ENCODE results near the gene CCBE1. TPM values are rescaled to one million over a fixed set of nuclear protein-coding genes. Genes with fewer than 3 reads are reported as not detected.

Gene CCBE1
- total RNA-seq, 1 experiment from 2014 or later = 31.1 TPM

DNA sequence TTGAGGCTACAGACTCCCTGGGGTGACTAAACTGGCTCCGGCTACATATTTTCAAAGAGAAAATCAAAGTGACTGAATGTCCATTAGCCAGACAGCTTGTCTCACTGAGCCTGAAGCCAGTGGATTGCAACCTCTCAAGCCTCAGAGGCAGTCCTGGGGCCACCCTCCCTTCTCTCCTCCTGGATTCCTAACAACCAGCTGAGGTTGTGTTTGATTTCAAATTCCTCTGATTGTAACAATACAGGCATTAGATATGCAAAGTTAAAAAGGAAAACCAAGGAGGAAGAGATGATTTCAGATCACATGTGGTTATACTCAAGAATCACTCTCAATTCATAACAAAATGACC is 237.2 kb downstream of the CCBE1 start:
- DNase-seq (ENCODE audit: low read depth) = no peak

DNA sequence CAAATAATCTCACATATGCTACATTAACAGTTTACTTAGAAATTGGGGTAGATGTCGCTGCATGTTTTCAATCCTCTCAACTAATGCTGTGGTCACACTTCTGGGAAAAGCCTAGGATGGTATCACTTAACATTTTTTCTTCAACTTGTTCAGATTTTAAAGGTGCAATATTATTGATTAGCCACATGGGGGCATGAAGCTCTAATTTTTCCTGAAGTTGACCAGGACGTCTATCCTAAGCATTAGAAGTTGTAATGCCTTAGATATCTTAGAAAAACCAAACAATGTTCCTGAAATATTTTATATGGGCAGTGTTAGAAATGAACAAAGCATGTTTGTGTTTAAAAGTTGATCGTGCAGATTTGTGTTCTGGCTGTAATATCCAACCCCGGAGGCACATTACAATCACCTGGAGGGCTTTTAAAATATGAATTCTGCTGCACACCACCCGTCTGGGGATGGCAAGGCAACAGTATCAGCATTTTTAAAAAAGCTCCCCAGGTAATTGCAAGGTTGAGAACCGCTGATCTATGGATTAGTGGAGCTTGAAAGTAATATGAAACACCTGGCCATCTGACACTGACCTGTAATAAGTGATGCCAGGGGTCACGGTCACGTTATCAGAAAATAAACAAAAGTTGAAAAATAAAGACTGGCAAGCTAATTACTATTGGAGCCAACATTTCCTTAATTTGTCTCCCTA is 237.7 kb downstream of the CCBE1 start:
- peak; percentile 25 for DNase-seq (ENCODE audit: low read depth)

DNA sequence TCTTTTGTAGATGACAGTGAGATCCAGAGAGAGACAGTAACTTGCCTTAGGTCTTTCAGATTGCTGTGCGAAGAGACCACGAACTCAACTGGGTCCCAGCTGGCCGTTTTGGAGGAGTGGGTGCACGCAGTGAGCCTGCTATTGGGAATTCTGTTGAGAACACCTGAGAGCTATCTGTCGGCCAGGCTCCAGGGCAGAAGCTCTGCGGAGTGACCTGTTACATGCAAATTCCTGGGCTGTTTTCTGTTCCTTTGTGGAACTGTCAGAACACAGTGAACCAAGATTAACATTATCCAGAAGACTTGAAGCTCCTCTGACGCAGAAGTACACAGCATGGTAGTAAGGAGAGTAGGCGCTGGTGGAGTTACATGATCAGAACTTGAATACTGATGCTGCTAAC is 238.6 kb downstream of the CCBE1 start:
- DNase-seq (ENCODE audit: low read depth) = no peak

DNA sequence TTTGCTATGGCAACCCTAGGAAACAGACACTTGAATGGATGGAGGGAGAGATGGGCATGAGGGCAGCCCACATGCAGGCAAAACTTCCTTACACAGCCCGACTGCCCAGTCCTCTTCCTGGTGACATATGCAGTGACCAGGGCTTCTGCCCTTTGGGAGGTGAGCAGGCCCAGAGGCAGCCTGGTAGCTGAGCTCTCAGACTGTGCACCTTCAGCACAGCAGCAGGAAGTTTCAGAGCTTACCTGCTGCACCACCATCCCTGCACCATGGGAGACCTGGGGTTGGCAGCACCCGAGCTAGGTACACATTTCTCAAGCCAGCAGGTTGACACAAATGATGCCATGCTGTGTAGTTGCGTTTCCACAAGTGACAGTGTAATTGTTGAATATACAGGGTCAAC is 240.6 kb downstream of the CCBE1 start:
- no peak for DNase-seq (ENCODE audit: low read depth)

DNA sequence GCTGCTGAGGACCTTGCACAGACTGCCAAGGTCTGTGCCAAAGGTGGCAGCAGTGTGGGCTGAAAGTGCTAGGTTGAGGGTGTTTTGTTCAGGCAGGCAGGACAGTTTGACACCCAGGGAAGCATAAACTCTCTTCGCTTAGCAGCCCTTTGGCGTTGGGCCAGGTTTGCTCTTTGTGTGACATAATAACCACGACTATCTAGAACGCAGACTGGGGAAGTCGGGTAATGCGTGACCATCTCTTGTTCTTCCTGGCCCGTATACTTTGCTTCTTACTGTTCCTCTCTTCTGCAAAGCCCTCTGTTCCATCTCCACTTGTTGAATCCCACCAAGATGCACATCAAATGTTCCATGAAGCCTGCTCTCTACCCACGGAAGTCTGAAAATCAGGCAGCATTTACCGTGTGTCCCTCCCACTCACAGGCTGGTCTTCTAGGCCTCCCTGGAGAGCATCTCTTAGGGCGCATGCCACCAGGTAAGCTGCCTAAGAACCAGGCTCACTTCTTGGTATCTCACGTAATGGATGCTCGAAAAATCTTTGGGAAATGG is 241.4 kb downstream of the CCBE1 start:
- no peak for DNase-seq (ENCODE audit: low read depth)

DNA sequence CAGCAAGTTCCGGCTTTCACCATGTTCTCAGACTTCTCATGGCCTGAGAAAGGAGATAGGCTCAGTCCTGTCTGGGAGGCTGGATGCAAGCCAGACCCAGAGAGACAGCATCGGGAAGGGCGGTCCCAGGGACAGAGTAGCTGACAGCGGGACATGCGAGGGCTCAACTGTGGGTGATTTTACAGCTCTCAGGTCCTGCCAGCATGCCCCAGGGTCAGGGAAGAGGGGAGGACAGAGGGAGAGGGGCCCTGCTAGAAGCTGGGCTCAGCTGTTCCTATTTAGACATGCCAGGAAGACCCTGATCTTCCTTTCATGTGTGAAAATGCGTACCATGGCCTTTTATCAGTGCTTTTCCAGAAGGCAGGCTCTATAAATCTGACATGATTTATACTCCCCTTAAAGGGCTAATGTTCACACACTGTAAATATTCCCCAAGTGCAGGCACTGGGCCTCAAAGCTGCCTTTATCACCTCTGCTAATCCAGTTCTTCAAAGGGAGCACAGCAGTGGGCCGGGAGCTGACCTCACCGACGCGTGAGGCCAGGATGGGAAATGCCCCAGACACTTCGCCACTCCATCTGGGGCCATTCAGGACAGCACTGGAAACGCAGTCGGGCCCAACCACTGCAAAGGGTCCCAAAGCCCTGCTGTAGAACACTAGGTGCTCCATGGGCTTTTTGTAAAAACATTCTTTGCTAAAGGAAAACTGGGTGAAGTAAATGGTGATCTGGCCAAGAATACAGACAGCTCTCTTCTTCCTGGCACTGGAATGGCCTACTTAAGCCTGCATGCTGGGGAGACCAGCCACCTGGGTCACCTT is 242.1 kb downstream of the CCBE1 start:
- DNase-seq (ENCODE audit: low read depth) = no peak

DNA sequence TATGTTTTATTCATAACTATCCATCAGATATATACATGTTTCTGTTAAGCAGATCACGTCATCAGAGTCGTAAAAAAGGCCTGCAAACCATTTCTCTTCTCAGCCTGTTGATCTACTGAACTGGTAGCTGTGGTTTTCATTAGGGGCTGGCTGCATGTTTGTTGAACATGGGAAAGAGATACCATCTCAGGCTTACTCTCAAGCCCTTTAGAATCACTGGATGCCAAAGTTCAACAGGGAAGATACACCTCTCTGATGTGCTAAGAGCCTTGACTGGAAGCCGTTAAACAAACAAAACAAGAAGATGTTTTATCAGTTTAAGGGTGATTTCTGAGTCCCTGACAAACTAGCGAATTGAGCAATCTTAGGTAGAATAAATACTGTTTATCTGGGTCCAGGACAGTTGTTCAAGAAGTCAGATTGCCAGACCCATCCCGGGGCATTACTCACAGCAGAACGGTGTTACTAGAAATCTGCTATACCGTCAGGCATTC is 243.7 kb downstream of the CCBE1 start:
- no peak for DNase-seq (ENCODE audit: low read depth)

DNA sequence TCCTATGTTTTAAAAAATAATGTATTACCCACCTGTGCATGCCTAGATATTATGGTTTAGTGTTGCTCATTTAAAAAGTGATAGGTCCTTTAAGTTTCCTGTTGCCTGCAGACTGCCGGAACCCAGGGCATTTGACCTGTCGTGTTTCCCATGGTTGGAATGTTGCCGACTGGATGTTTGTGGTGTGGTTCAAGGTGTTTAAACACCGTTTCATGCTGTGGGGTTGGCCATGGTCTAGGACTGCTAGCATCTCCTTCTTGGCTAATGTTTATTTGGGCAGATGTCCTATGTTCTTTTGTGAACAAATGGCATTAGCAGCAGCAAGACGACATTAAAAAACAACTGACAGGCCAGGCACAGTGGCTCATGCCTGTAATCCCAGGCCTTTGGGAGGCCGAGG is 245.3 kb downstream of the CCBE1 start:
- no peak for DNase-seq (ENCODE audit: low read depth)

DNA sequence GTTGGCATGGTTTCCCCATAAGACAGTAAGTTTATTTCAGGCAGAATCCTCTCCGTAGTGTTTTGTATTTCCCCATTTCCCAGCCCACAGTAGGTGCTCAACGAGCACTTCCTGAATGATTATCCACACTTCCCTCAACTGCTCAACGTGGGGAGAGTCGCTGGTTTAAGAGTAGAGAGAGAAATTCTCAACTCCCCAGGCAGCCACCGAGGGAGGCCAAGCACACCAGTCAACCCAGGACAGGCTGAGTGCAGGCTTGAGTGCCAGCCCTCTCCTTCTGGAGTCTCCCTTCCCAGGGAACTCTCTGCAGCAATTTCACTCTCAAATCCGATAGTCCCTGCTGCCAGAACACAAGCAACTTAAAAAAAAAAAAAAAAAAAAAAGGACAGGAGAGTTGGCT is 246.2 kb downstream of the CCBE1 start:
- DNase-seq (ENCODE audit: low read depth) = no peak

DNA sequence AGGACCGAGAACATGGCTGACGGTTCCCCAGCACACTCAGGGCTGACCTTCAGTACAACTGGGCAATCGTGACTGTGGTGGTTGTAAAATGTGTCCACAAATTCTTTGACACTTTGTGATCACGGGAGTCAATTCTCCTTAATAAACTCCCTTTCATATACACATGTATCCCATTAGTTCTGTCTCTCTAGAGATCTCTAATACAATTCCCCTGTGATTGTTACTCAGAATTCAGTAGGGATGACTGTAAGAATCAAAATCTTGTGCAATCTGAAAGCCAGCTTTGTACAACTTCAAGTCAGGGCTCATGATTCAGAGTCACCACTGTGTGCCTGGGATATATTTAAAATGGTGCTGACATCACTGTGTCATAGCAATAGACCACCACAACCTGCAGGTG is 248.7 kb downstream of the CCBE1 start:
- DNase-seq (ENCODE audit: low read depth) = no peak

DNA sequence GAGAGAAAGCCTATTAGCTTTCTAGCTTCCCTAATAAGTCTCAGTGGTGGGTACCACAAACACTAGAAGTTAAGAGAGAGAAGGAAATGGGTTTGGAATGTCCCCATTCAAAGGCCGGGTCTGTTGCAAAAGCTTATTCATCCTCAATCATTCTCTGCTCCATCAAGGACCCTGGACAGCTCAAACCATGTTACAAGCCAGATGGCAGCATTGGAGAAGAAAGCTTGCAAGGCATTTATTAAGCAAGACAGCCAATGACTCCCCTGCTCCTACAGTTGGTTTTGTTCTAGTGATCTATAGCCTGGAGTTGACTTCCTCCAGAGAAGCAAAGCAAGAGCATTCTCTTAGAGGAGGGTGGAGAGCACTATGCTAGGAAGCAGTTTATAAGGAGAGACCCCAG is 251.2 kb downstream of the CCBE1 start:
- DNase-seq (ENCODE audit: low read depth) = no peak

DNA sequence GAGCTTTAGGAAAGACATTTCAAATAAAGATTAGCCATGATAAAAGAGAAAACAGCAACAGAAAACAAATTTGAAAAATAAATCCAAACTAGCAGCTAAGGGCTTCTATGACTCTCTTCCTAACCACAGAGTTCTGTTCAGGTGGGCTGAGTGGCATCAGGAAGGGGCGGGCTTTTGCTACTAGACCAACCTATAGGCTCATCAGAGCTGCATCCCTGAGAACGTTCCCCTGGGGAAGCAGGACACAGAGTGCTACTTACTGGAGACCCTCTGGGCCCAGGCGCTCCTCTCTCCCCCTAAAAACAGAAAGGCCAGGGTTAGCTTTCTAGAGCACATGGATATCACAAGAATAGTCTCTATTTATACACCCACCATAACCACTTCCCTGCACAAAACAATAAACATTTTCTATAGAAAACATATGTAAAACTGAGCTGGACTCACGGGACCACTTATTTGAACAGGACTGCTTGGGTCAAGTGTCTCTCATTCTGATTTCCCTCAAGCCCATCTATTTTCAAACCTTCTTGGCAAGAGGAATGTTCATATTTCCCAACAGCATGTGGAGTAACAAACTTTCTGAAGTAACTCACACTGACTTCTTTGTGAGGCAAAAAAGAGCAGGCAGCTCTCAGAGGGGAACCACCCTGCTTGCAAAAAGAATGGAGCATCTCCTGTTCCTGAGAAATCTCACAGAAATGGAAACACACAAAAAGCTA is 259.2 kb downstream of the CCBE1 start:
- DNase-seq (ENCODE audit: low read depth) = no peak

DNA sequence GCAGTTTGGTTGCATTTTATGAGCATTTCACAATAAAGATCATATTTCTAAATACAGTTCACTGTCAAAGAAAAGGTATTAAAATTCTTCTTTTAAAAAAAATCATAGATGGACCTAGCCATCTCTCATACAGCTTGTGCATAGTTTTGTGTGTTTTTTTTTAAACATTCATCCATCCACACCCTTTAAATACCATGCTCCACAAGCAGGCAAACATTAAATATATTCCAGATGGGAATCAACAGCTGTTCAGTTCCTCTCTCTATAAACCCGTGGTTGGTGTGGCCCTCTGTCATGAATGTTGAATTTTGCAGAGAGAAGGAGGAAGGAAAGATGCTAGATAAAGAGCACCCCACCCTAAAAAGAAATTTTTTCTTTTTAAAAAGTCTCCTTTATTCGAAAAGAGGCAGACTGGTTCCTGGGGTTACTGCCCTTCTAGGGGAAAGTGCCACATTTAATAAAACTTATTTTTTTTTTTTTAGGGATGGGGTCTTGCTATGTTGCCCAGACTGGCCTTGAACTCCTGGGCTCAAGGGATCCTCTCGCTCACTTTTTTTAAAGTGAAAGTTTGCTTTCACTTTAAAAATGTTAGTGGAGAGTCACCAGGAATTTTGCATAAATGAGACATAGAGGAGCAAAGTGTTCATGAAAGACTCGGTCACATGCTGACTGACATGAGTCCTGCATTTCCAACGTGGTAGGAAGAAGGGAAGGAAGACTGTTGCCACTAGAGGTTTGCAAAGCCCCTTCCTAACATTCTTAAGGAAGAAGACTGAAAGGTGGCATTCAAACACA is 264.2 kb downstream of the CCBE1 start:
- DNase-seq (ENCODE audit: low read depth) = no peak

DNA sequence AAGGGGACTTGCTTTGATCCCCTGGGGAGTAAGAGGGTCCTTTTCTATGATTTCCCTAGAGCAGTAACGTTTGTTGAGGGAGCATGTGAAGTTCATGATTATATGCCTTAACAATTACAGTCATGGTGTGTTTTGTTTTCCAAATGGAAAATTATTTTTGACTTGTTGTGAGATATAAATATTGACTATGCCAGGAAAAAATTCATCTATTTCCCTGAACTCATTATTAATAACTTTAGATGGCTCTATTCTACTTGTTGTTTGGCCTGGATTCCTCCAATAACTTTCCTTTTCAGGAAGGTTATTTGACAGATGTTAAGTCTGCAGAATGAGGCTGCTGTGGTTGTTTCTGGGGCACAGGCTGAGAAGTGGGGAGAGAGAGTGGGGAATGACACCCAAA is 266.1 kb downstream of the CCBE1 start:
- DNase-seq (ENCODE audit: low read depth) = no peak

DNA sequence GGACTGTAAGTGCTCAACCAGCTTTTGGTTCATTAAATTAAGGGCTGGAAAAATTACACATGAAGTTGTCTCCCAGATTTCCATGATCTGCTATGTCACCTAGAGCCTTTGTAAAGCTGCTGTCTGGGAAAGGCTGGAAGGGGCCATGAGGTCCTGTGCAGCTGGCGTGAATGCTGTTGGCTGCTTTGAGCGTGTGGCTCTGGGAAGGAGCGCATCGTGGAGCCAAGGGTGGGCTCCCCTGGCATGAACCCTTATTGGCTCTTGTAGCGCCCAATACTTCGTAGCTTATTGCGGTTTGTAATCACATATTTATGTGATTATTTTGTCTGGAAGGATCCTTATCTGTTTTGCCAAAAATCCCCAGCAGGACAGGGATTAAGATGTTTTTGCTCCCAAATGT is 267.6 kb downstream of the CCBE1 start:
- no peak for DNase-seq (ENCODE audit: low read depth)

DNA sequence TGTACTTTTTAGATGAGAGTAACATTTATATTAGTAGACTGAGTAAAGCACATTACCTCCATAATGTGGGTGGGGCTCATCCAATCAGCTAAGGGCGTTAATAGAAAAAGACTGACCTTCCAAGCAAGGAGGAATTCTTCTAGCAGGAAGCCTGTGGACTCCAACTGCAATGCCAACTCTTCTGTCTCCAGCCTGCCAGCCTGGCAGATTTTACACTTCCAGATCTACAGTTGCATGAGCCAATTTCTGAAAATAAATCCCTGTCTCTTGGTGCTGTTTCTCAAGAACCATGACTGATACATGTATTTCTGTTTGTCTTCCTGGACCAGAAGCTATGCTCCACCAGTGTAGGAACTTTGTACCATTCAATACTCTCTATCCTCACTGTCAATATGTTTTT is 269.2 kb downstream of the CCBE1 start:
- no peak for DNase-seq (ENCODE audit: low read depth)

DNA sequence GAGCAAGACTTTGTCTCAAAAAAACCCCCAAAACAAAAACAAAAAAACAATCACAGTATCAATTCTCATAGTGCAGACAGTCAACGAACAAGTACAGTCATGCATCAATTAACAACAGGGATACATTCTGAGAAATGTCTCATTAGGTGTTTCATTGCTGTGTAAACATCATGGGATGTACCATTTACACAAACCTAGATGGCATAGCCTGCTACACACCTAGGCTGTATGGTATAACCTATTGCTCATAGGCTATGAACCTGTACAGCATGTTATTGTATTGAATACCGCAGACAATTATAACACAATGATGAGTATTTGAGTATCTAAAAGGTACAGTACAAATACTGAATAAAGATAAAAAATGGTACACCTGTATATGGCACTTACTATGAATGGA is 270.4 kb downstream of the CCBE1 start:
- DNase-seq (ENCODE audit: low read depth) = no peak

DNA sequence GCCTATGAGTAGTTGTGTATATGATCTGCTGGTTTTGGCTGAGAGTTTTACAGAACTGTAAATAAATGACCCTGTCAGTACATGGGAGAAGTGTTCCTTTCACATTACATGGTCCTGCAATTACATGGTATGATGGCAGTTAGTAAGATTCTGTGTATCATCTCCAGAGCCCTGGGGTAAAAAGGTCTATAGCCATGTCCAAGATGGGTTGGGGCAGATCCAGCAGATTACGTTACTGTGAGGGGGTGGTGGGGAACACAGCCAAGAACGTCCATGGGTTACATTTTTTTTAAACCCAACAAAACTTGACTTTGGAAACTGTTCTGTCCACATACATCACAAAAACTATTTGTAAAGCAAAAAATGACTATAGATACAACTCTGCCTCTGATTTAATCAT is 274.0 kb downstream of the CCBE1 start:
- no peak for DNase-seq (ENCODE audit: low read depth)

DNA sequence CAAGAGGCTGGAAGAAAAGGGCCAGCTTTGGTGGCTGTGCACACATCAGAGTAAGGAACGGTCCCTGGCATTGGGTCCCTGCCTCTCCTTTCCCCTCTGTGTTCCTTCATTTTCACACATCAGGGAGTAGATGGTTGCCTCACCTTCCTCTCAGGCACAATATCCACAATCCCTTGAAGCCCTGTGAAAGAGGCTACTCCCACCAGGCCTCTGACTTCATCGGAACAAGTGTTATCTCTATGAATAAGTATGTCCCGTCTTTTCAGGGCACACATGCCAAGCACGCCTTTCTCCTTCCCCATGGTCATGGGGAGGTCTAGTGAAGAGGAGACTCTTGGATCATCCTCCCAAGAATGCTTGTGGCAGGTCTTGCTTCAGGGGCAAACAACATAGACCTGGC is 277.0 kb downstream of the CCBE1 start:
- no peak for DNase-seq (ENCODE audit: low read depth)

DNA sequence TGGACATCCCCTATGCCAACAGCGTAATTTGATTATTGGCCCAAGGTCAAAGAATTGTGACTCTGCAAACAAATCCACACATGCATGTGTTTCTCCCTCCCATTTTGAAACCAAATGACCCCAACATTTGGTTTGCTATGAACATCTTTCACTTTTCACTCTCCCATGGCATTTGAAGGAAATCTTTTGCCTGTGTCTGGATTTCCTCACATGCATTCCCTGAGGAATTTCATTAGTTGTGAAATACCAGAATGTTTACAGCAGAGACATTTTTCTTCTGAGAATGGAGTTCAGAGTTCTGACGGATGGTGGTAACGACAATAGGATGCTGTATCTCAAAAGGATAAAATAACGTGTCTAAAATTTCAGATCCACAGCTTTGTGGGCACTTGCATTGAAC is 277.8 kb downstream of the CCBE1 start:
- DNase-seq (ENCODE audit: low read depth) = no peak

DNA sequence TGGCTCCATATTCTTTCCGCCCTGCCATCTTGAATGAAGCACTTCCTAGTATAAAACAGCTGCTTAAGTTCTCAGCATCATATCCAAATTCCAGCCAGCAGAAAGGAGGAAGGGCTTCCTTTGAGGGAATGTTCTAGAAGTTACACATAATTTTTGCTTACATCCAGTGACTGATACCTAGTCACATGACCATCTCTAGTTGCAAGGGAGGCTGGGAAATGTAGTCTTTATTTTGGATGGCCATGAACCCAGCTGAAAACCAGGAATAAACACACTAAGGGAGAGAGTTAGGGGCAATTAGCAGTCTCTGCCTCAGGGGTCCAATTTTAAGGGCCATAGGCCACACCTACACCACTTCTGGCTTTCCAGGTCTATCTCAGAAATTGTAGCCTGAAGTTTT is 280.4 kb downstream of the CCBE1 start:
- peak; percentile 11 for DNase-seq (ENCODE audit: low read depth)
